Measurements from ENCODE around the gene RABAC1. TPM values are rescaled to one million over a fixed set of nuclear protein-coding genes. Genes with fewer than 3 reads are reported as not detected.

The RABAC1 gene
- total and polyA plus RNA-seq, 2 of the 8 experiments (the other 6 are each of a cell fraction or from before 2014, with no cell fraction given): 124 to 439 TPM

DNA sequence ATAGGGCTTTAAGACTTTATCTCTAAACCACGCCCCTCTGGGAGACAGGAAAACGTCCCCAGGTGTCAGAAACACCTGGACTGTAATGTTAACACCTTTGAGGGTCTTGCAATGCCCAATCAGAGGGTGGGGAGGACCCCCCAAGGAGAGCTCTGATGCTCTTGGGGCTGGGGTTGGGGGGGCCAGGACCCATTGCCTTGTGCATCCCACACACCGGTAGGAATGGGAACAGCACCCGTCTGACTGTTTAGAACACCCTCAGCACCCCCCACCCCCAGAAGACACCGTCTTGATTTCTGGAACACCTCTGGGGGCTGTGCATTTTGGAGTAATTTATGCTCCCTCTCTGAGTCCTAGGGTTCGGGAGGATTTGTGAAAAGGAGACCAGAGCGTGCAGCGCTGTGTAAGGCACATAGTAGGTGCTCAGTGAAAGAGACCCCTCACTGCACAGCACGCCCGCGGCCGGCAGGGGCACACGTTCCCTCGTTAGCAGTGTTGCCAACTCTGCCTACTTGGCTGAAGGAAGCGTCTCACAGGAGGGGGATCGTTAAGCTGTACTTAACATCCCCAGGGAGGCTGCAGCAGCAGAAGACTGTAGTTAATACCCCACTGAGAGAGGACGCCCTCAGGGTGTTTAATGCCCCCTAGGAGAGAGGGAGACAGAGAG lies 28.1 kb downstream of the RABAC1 start (continued):
- TF ChIP-seq YY1 (IDR thresholded peaks at IDR 0.05; ENCODE audit: low read depth, low read length): no peak
- peak; percentile 92; the same call in 1 of the 2 replicates for TF ChIP-seq KDM1A (IDR thresholded peaks at IDR 0.05; ENCODE audit: borderline replicate concordance, low read length)
- TF ChIP-seq, protein P1, sequence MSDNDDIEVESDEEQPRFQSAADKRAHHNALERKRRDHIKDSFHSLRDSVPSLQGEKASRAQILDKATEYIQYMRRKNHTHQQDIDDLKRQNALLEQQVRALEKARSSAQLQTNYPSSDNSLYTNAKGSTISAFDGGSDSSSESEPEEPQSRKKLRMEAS (IDR thresholded peaks at IDR 0.05): peak; percentile 34; the same call in 1 of the 2 replicates
- peak; percentile 85 for TF ChIP-seq CTBP2 (IDR thresholded peaks at IDR 0.05; ENCODE audit: borderline replicate concordance, insufficient read depth, insufficient read length, low read length)
- TF ChIP-seq SIN3A (conservative IDR thresholded peaks at IDR 0.05 in 1 of 2, IDR thresholded peaks at IDR 0.05 in 1 of 2; ENCODE audit: low read depth in 1 of 2, low read length in 2 of 2): 0 out of 4 replicates have a peak, but pooled peaks of 1 of the 2 experiments have one; percentile 34

Data from H1 (cell line).